Measurements from ENCODE around the gene ZNF275.

The ZNF275 gene

DNA sequence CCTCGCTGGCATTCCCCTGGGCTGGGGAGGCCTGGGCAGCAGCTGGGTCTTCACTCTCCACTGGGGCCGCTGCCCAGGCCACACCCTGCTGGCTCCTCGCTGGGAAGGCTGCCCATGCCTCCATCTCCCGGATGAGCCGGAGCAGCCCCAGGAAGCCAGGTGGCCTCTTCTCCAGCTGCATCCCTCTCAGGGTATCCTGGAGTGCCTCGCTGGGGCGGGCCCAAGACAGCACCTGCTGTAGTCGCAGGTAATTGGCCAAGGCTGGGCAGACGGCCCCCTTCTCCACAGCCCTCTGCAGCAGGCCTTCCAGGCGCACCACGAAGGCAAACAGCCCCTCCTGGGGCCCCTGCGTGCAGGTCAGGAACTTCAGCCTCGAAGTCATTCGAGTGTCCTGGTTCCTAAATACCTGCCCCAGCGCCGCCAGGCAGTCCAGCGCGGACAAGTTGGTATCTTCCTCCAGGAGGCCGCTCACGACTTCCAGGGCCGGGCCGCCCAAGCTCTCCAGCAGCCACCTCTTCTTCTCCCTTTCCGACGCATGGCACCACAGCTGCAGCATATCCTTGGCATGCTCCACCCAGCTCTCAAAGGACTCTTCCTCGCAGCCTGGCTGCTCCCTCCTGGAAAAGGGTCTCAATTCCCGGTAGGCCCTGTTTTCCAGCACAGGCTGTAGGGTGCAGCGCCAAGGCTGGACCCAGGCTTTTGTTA is 63.5 kb downstream of the ZNF275 start:
- Histone ChIP-seq H3K4me1 (ENCODE audit: control insufficient read depth, insufficient read depth, low read depth, low read length) (no peaks in the 10 kb centered on the region), H3K27me3 (ENCODE audit: control insufficient read depth in 1 of 2, insufficient read depth in 1 of 2, low read length in 2 of 2) (peaks cover 0 to 47% of the 10 kb centered on the region in 2 experiments), H2AK5ac (ENCODE audit: low read length, severe bottlenecking) (no peak overlapping the region), H3K27ac (ENCODE audit: low read length, poor library complexity, severe bottlenecking) (no peak overlapping the region), H3K14ac (ENCODE audit: low read length in 2 of 2) (no peak overlapping the region), H3K9ac (ENCODE audit: low read length) (no peak overlapping the region), H2BK15ac (ENCODE audit: low read depth, poor library complexity, severe bottlenecking) (no peak overlapping the region), H4K8ac (ENCODE audit: low read length) (no peak overlapping the region), H4K91ac (ENCODE audit: low read length) (no peak overlapping the region), H2AFZ (ENCODE audit: low read depth, low read length) (no peak overlapping the region), H3K23ac (ENCODE audit: low read length in 2 of 2) (no peak overlapping the region), H3K4ac (ENCODE audit: low read depth in 1 of 2, low read length in 2 of 2) (no peak overlapping the region), H3K4me3 (ENCODE audit: insufficient read depth in 1 of 2, low read depth in 1 of 2, low read length in 2 of 2) (no peak overlapping the region), H2BK5ac (ENCODE audit: low read depth, low read length, poor library complexity, severe bottlenecking) (no peak overlapping the region), H3K18ac (ENCODE audit: low read depth in 1 of 2, low read length in 2 of 2) (no peak overlapping the region), H3K36me3 (ENCODE audit: control insufficient read depth in 1 of 2, insufficient read depth in 2 of 2, low read depth in 1 of 2, low read length in 2 of 2) (no peaks in the 10 kb centered on the region), H3K9me3 (ENCODE audit: control insufficient read depth, low read length) (peaks cover 3% of the 10 kb centered on the region), H2BK12ac (ENCODE audit: low read length in 2 of 2) (no peak overlapping the region), H2BK120ac (ENCODE audit: low read depth, low read length) (no peak overlapping the region), H3K4me2 (ENCODE audit: low read length, poor library complexity, severe bottlenecking) (no peak overlapping the region), H3K79me1 (replicated peaks; ENCODE audit: low read length, poor library complexity, severe bottlenecking) (no peaks in the 10 kb centered on the region)
- no peak for DNase-seq
- 80% methylated on average over 27 of the region's 27 CpGs for WGBS

DNA sequence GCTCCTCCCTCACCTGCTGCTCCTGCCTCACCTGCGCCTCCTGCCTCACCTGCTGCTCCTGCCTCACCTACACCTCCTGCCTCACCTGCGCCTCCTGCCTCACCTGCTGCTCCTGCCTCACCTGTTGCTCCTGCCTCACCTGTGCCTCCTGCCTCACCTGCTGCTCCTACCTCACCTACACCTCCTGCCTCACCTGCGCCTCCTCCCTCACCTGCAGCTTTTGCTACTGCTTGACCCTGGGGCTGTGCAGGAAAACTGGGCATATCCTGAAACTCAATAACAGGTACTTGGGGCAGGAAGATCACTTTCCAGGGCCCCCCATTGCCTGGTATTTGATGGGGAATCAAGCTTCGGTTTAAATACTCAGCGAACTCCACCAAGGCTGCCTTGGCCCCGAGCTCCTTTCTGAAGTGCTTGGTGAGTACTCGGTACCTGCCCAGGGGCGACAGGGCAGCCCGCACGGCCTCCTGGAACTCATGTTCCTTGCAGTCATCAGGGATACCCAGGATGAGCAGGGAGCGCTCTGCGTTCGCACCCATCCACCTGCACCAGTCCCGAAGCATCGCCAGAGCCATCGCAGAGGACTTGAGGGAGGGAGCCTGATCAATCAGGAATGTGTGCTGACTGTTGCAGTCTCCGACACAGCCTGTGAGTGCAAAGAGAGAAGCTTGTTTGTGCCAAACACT is 64.5 kb downstream of the ZNF275 start:
- no peak overlapping the region for H3K9ac ChIP-seq (ENCODE audit: low read length)
- H3K14ac ChIP-seq (ENCODE audit: low read length in 2 of 2): no peak overlapping the region
- no peak overlapping the region for H3K4me2 ChIP-seq (ENCODE audit: low read length, poor library complexity, severe bottlenecking)
- H3K27me3 ChIP-seq (ENCODE audit: control insufficient read depth in 1 of 2, insufficient read depth in 1 of 2, low read length in 2 of 2): peaks cover 0 to 40% of the 10 kb centered on the region in 2 experiments
- no peaks in the 10 kb centered on the region for H3K36me3 ChIP-seq (ENCODE audit: control insufficient read depth in 1 of 2, insufficient read depth in 2 of 2, low read depth in 1 of 2, low read length in 2 of 2)
- H2BK5ac ChIP-seq (ENCODE audit: low read depth, low read length, poor library complexity, severe bottlenecking): no peak overlapping the region
- no peak overlapping the region for H4K91ac ChIP-seq (ENCODE audit: low read length)
- no peak overlapping the region for H3K4me3 ChIP-seq (ENCODE audit: insufficient read depth in 1 of 2, low read depth in 1 of 2, low read length in 2 of 2)
- H3K9me3 ChIP-seq (ENCODE audit: control insufficient read depth, low read length): peaks cover 3% of the 10 kb centered on the region
- no peak overlapping the region for H3K4ac ChIP-seq (ENCODE audit: low read depth in 1 of 2, low read length in 2 of 2)
- no peaks in the 10 kb centered on the region for H3K4me1 ChIP-seq (ENCODE audit: control insufficient read depth, insufficient read depth, low read depth, low read length)
- H3K27ac ChIP-seq (ENCODE audit: low read length, poor library complexity, severe bottlenecking): no peak overlapping the region
- DNase-seq: no peak
- 87% methylated on average over 10 of the region's 17 CpGs for WGBS
- H2BK120ac ChIP-seq (ENCODE audit: low read depth, low read length): no peak overlapping the region
- no peak overlapping the region for H4K8ac ChIP-seq (ENCODE audit: low read length)
- H3K18ac ChIP-seq (ENCODE audit: low read depth in 1 of 2, low read length in 2 of 2): no peak overlapping the region
- H2BK12ac ChIP-seq (ENCODE audit: low read length in 2 of 2): no peak overlapping the region
- H2AK5ac ChIP-seq (ENCODE audit: low read length, severe bottlenecking): no peak overlapping the region
- no peak overlapping the region for H3K23ac ChIP-seq (ENCODE audit: low read length in 2 of 2)
- no peak overlapping the region for H2AFZ ChIP-seq (ENCODE audit: low read depth, low read length)
- H2BK15ac ChIP-seq (ENCODE audit: low read depth, poor library complexity, severe bottlenecking): no peak overlapping the region
- no peaks in the 10 kb centered on the region for H3K79me1 ChIP-seq (replicated peaks; ENCODE audit: low read length, poor library complexity, severe bottlenecking)

DNA sequence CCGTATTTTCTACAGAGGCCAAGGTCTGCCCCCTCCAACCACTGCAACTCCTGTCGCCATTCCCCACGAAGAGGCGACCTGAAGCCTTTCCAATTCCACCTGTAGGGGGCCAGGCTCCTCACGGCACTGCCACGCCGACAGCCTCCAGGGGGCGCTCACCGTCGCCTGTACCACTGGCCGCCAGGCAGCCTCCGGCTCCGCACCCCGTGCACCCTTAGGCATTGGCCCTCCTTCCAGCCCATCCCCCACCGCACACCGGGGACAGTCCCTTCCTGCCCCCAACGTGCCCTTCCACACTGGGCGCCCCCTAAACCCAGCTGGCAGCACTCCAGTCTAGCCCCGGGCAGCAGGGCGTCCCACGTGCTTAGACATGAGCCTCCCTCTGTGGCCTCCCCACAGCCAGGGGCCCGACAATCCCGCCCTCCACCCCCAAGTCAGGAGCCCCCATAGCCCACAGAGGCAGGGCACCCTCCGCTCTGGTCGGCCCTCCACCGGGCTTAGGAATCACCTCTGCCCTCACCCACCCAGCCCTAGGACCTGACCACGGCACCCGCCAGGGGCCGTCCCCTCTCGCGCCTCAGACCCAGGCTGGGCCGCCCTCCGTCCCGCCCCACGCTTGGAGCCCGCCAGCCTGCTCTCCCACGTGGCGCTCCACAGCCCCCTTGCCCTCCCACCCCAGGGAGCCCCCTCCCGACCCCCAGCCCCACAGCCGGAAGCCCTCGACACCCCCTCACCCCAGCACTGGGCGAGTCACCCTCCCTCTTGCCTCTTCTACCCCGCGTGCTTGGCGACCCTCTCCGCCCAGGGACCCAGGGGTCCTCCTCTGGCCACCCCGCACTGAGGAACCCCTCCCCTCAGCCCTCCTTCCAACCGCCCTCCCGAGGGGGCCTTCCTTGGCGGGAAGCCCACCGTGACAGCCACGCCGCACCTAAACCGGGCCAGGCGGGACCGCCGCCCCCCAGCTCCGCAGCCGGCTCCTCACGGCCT is 66.5 kb downstream of the ZNF275 start:
- 65% methylated on average over 44 of the region's 60 CpGs for WGBS
- Histone ChIP-seq H3K9me3 (ENCODE audit: control insufficient read depth, low read length) (peaks cover 3% of the 10 kb centered on the region), H3K27me3 (ENCODE audit: control insufficient read depth in 1 of 2, insufficient read depth in 1 of 2, low read length in 2 of 2) (peaks cover 3 to 33% of the 10 kb centered on the region in 2 experiments)

More for the DNA sequence above, 66.5 kb downstream of the ZNF275 start:
- Histone ChIP-seq H4K91ac (ENCODE audit: low read length) (no peak overlapping the region), H2BK12ac (ENCODE audit: low read length in 2 of 2) (no peak overlapping the region), H4K8ac (ENCODE audit: low read length) (no peak overlapping the region), H3K4me1 (ENCODE audit: control insufficient read depth, insufficient read depth, low read depth, low read length) (no peaks in the 10 kb centered on the region), H3K14ac (ENCODE audit: low read length in 2 of 2) (no peak overlapping the region), H3K4me2 (ENCODE audit: low read length, poor library complexity, severe bottlenecking) (no peak overlapping the region), H3K27ac (ENCODE audit: low read length, poor library complexity, severe bottlenecking) (no peak overlapping the region), H3K79me1 (replicated peaks; ENCODE audit: low read length, poor library complexity, severe bottlenecking) (no peaks in the 10 kb centered on the region), H2BK5ac (ENCODE audit: low read depth, low read length, poor library complexity, severe bottlenecking) (no peak overlapping the region), H3K4ac (ENCODE audit: low read depth in 1 of 2, low read length in 2 of 2) (no peak overlapping the region), H2BK15ac (ENCODE audit: low read depth, poor library complexity, severe bottlenecking) (no peak overlapping the region), H3K36me3 (ENCODE audit: control insufficient read depth in 1 of 2, insufficient read depth in 2 of 2, low read depth in 1 of 2, low read length in 2 of 2) (no peaks in the 10 kb centered on the region), H3K18ac (ENCODE audit: low read depth in 1 of 2, low read length in 2 of 2) (no peak overlapping the region), H3K9ac (ENCODE audit: low read length) (no peak overlapping the region), H3K23ac (ENCODE audit: low read length in 2 of 2) (no peak overlapping the region), H2AK5ac (ENCODE audit: low read length, severe bottlenecking) (no peak overlapping the region), H3K4me3 (ENCODE audit: insufficient read depth in 1 of 2, low read depth in 1 of 2, low read length in 2 of 2) (no peak overlapping the region), H2BK120ac (ENCODE audit: low read depth, low read length) (no peak overlapping the region), H2AFZ (ENCODE audit: low read depth, low read length) (no peak overlapping the region)
- DNase-seq: peak; percentile 27

Measured in mesenchymal stem cell (in vitro differentiated cells and primary cell).